Measurements from ENCODE around the gene DGKI.

Gene DGKI

DNA sequence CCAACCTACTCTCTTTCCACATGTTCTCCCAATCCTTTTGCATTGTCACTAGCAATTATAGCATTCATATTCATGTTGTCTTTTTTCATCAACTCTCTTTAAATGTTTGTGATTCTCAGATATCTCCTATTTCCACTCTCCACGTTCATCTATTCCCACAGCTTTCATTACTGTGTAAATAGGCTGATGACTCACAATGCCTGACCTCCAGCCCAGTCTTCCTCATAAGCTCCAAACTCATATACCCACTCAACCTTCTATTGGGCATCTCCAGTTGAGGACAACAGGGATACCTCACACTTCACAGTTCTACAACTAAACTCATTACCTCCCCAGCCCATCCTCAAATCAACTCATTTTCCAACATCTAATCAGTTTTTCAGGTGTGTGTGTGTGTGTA is 194.1 kb downstream of the DGKI start:
- peak; percentile 21 for DNase-seq (ENCODE audit: low read depth)

DNA sequence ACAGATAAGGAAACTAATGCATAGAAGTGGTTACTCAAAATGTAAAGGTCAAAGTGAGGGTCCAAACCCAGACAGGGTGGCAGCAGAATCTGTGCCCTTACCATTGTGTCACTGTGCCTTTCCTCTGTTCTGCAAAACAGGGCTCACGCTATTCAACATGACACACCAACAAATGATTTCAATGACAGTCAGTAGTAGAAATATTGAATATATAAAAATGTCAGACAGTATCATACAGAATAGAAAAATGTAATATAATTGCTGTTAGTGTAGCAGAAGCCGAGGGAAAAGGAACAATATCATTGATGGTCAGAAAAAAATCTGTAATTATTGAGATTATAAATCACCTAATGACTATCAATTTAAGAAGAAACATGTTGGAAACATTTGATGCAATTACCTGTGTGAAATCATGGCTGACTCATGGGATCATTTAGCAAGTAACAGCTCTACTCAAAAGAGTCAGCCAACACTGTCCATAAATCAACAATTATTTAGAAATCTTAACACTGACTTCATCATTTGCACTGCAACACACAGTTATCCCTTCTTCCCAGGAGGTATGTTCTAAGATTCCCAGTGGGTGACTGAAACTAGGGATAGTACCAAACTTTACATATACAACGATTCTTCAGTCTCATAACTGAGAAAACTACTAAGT is 198.7 kb downstream of the DGKI start:
- DNase-seq (ENCODE audit: low read depth) = no peak

DNA sequence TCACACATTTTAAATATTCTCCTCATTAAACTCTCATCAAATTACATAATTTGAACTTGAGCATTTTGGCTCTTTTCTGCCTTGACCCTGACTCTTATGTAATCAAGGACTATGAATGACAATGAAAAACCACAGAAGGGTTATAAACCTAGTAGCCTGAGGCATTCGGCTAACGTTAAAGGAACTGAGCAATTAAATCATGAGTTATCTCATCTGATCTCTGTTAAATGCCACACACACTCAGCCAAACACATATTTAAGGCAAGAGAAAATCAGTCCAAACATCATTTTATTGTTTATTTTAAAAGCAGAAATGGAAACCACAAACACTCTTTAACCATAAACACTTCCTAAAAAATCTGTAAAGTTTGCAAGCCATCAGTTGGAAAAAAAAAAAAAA is 204.3 kb downstream of the DGKI start:
- DNase-seq (ENCODE audit: low read depth) = peak; percentile 88

DNA sequence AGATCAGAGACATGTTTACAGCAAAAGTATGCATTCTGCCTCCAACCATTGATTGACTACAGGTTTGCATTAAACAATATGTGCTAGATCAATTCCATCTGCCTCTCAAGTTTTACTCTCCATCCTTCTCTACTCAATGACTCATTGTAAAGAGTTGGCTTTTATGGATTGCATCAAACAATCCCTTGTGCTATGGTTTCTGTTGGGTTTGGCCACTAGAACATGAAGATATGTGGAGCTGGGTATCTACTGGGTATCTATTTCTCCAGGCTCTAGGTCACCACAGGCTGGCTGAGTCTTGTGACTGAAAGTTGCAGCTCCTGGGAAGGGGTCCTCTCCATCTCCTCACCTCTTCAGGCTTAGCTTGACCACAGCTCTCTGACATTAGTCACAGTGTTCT is 204.7 kb downstream of the DGKI start:
- DNase-seq (ENCODE audit: low read depth) = peak; percentile 26

DNA sequence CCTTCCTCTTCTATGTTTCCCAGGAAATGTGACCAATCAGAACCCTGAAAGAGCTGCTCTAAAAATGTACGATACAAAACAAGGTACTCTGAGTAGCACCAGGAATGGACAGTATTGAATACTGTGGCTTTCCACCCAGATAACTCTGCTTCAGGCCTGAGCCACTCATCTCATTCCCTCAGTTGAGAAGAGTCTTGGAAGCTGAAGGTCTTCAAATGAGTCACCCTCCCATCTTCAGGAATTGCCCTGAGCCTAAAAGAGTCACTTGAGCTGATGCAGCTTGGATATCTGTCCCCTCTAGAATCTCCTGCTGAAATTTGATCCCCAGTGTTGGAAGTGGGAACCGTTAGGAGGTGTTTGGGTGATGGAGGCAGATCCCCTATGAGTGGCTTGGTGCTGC is 210.4 kb downstream of the DGKI start:
- no peak for DNase-seq (ENCODE audit: low read depth)

DNA sequence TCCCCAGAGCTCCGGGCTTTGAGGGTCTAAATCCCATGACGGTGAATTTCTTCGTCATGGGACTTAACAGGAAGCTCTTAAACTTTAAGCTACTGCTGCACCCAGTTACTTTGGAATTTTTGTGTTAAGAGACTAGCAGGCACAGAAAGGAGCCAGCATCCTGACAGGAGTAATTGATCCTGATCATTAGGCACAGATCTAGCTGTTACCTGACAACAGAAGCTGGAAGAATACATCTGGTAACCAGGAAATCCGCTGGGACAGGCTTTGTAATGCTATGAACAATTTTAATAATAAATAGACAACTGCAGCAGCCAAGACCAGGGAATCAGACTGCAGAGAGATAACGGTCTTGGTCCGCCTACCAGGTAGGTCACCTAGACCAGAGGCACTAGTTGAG is 210.9 kb downstream of the DGKI start:
- no peak for DNase-seq (ENCODE audit: low read depth)

DNA sequence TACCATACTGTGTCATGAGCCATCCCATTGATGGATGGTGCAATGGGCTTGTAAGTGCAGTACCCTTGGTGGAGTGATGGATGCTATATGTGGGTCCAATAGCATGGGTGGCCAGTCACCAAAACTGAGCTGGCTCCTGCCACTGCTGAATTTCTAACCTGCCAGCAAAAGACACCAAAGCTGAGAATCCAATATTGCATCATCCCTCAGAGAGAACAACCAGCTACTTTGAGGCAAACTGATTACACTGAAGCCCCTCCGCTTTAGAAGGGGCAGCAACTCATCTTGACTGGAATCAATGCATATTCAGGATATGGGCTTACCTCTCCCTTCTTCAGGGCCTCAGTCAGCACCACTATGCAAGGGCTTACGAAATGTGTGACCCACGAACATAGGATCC is 211.6 kb downstream of the DGKI start:
- no peak for DNase-seq (ENCODE audit: low read depth)

DNA sequence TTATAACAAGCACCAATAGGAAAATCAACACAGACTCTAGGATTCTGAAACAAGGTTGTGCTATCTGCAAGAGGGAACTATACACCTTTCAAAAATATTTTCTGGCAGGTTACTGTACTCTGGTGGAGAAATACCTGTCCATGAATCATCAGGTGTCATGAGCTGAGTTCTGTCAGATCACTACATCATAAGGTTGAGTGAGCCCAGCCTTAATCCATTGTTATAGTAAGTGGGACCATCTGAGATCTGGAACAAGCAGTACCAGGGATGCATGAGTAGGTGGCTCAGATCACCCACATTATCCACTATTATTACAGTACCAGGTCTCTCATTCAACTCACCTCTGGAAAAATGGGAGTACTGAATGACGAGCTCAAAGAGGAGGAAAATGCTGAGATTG is 212.4 kb downstream of the DGKI start:
- no peak for DNase-seq (ENCODE audit: low read depth)

DNA sequence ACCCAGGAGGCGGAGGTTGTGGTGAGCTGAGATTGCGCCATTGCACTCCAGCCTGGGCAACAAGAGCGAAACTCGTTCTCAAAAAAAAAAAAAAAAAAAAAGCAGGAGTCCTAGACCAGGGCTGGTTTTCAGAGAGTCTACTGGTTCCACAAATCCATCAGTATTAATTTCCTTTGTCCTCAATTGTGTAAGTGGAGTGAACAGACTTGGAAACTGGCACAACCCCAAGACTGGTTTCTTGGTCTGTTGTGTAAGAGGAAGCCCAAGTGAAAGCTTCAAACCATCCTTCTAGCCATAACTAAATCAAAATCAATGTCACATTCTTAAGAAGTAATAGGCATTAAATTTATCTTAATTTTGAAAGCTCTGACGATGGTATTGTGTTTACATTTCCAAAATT is 213.6 kb downstream of the DGKI start:
- no peak for DNase-seq (ENCODE audit: low read depth)

DNA sequence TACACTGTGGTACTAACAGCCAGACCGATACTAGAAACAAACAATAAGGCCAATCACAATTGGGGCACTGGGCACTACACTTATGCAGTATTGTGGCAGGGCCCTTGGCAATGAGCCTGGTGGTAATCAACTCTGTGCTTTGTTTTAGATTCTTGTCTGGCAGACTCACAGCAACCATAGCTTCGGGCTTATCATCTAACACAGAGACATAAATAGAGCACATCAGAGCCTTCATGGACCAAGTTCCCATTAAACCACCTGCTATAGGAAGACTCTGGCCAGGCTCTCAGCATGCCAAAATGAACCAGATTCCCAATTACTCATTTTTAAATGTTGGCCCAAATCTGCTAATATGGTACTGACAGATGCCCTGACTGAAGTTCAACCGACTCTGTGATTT is 218.6 kb downstream of the DGKI start:
- no peak for DNase-seq (ENCODE audit: low read depth)

DNA sequence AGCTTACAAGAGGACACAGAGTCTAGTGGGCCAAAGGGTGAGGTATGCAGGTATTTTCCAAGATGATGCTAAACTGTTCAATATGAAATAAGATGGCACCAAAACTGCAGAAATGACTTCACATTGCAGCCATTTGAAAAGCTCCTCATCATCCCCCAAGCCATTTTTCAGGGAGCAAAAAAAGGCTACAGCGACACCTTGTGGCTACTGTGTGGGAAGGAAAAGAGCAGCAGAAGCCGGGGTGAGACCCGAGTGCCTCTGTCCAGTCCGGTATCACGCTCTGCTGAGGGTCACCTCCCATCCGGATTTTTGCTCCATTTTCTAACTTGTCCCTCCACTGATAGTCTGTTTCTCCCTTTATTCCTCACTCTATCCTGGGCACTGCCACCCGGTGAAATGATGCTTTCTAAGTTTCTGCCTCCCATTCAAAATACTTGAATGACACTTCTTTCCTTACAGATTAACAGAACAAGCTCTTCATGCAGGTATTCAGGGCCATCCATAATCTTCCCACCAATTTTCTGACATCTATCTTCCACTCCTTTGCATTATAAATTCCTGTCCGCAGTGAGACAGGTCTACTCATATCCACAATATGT is 220.2 kb downstream of the DGKI start:
- DNase-seq (ENCODE audit: low read depth) = no peak

DNA sequence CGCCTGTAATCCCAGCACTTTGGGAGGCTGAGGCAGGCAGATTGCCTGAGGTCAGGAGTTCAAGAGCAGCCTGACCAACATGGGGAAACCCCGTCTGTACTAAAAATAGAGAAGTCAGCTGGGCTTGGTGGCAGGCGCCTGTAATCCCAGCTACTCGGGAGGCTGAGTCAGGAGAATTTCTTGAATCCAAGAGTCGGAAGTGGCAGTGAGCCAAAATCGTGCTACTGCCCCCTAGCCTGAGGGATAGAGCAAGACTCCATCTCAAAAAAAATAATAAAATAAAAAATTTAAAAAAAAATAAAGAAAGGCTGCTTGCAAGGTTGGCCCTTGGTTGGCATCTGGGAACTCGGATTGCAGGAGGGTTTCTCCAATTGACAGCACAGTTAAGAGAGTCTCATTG is 221.6 kb downstream of the DGKI start:
- no peak for DNase-seq (ENCODE audit: low read depth)

DNA sequence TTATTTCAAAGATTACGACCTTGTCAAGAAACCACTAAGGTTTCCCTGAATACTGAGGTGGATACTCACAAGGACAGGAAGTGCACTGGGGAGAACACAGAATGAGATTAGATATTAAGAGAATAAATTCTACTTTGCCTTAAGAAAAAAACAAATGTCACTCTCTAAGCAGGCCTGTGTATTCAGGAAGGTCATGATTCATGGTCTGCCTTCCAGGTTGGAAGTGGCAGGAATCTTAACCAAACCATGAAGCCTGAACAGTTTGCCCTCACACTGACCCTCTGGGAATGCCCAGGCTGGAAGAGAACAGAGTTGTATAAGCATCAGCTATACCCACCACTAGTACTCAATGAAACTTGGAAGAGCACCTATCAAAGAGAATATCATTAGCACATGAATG is 227.6 kb downstream of the DGKI start:
- DNase-seq (ENCODE audit: low read depth) = no peak

DNA sequence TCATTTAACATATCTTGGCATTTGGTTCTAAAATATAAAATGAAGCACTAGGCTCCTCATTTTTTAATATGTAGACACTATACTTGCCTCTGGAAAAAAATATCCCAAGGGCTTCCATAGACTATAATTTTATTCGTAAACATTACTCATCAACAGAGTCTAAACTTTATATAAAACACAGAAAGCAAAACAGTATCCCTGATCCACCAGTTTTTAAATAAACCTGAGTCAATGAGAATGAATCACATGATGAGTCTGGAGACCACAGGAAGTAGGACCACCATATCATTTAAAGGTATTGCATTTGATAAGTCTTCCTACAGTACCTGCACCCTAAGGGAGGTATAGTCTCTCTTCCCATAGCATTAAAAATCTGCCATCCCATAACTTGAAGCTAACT is 228.0 kb downstream of the DGKI start:
- no peak for DNase-seq (ENCODE audit: low read depth)

DNA sequence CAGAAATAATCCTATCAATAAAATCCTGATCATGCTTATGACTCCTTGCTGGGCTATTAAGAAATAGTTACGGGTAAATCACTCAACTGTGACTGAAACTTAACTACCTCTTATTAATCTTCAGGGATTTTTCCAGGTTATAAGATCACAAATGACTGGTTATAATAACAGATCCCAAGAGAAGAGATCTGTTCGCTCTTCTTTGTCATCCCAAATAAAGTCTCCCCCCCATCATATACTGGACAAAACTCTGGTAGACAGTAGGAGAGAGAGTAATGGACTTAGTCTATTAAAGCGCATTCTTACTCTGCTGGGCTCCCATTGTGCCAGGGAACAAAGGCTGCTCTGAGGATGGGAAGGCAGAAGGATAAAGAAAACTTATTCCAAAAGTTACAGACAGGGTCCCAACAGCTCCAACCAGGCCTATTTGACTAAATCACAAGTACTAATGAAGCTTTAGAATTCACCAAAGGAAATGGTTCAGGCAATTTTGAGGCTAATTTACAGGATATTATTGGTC is 233.7 kb downstream of the DGKI start:
- no peak for DNase-seq (ENCODE audit: low read depth)

DNA sequence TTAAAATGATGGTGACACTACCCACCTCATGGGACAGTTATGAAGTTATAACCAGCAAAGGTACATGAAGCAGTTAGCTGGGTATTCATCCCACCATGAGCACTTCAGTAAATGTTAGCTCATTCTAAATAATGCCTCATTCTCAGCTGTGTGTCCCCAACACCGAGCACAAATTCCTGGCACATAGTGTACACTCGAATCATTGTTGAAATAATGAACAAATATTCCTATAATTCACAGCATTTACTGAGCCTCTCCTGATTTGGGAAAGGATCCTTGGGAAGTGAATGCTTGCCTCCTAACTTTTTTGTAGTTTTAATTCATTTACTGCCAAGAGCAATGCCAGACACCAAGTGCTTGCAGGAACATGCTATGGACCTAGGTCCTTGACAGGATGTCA is 235.2 kb downstream of the DGKI start:
- no peak for DNase-seq (ENCODE audit: low read depth)

DNA sequence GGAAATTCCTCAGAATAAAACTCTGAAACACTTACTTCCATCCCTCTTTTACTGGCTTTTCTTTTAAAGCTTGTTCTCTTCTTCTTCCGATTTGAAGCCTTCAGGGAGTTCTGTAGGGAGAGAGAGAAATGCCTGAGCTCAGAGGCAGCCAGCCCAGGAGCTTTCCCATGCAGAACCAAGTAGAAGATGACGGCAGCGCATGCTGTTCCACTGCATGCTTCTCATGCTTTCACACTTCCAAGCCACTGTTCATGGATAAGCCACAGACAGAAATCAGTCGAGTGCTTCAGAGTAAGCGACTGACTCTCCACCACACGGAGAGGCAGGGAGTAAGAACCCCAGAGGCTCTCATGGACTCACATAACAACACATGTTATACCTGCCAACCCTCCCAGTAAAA is 237.3 kb downstream of the DGKI start:
- no peak for DNase-seq (ENCODE audit: low read depth)

DNA sequence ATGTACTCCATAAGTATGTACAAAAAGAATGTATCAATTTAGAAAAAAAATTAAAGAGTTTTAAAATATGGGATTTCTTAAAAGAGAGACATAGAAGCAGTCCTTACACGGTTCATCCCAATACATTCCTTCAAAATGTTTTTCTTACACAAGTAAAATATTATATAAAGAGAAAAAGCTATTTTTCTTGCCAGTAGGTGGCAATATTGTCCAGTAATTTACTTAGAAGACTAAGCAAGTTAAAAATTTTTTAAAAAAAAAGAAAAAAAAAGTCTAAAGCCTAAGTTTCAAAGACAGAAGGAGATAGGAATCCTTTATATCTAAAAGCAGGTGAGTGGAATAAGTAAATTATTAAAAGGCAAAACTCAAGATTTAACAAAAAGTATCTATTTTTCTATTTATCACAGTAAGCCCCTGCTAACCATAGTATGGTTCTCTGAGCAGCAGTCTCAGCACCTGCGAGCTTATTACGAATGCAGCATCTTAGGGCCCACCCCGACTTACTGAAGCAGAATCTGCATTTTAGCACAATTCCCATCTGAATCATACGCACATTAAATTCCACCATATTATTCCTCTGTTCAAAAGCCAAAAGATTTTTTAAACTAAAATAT is 240.6 kb downstream of the DGKI start:
- no peak for DNase-seq (ENCODE audit: low read depth)

DNA sequence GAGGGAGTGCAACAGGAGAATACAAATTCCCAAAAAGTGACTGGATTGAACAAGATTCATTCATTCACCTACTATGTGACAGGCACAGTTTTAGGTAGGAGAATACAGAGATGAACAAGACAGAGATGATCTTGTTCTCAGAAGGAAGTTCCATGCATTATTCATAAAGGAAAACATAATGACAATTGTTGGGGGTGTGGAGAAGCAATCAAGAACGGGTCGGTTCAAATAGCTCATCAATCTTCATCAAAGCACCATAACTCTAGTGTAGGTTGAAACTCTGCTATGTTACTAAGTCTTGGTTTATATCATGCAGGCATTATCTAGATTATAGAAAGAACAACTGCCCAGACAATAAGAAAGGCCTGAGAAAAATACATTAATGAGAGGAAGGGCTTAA is 243.7 kb downstream of the DGKI start:
- no peak for DNase-seq (ENCODE audit: low read depth)

DNA sequence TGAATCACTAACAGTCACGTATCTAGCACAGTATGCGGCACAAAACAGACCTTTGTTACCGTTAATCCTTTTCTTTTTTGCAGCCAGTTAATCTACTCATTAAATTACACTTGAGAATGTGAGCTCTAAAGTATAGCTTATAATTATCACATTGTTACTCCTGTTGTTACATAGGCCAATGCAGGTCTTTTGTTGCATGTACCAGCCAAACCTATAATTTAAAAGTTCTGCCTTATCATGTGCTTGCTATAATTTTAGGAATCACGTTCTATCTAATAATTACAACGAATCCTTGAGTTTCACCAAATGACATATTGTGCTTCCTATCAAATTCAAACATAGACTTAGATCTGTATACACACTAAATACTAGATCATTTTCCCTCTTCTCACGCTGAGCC is 245.1 kb downstream of the DGKI start:
- DNase-seq (ENCODE audit: low read depth) = no peak

DNA sequence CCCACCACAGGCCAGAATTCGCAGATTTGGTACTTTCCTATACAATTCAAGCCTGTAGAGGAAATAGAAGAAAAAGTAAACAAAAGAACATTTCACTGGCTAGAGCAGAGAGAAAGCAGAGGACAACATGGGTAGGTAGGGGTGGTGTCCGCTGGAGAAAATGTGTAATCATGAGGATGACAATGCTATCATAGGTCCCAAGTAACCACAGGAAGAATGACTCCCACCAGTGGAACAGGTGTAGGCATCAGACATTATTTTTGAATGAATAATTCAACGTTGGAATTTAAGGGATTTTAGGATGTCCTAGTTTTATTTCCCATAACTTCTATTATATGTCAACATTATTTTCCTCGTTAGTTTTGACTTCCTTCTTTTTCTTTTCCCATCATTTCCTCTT is 248.9 kb downstream of the DGKI start:
- no peak for DNase-seq (ENCODE audit: low read depth)

DNA sequence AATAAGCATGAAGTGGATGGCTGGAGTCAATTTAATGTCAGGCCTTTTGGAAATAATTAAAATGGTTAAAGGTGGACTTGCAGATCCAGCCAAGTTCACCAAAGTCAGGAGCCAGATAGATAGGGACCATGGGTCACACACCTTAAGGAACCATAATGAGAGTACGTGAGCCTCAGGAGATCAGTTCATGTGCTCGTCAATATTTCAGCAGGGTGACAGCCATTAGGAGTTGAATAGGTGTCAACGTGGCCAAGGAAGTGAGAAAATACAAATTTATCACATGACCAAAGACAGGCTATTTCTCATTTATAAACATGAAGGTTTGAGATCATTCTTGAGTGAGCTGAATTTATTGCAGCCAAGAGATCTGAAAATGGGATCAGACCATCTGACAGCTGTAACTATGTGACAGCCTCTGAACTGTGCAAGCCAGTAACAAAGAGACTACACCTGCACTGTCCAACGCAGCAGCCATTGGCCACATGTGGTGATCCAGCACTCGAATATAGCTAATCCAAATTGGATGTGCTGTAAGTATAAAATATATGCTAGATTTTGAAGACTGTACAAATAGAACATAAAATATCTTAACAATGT is 253.6 kb downstream of the DGKI start:
- no peak for DNase-seq (ENCODE audit: low read depth)

DNA sequence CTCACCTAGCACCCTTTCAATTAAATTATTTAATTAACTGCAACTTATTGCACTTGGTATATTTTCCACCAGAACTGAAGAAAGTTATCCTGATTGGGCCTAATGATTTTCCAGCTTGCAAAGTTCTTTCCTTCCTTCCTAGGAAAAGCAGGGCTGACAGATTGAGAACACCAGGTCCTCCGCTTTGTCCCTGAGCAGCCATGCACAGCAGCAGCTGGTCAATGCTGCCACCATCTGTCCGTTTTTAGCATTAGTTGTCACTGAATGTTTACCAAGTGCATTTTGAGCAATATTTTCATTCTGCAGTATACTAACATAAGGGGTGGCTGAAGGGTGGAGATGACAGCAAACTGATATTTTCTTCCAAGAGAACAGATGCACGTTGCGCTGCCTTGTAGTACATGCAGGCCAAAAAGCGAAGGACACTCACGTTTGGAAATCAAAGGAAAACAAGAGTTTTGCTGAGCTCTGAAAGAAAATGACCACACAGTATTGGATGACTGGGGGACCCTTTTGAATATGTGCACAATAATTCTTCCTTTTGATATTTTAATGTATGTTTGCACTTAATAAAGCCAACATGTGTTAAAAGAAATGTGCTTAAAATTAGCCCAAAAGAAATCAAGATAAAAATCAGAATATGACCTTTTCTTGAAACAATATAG is 254.4 kb downstream of the DGKI start:
- peak; percentile 27 for DNase-seq (ENCODE audit: low read depth)
